KBM-7 (cell line): ENCODE measurements around the gene PTGR1.
"Not testable (repeated sequence)": the region's sequence is repeated elsewhere in the genome, so short reads cannot be mapped to it uniquely, and the experiment has no call there.

Experiments
- DNase-seq: peaks from one replicate; pipeline ENCODE4 v3.0.0-alpha.2; 2015
- in situ Hi-C: fragments of 300-500 bp; cut with MboI; formaldehyde crosslinking; loops from 2 replicates; pipeline ENCODE4 v1.14.3; 2020; ENCODE audit warnings: low sequenced_read_pairs, low pct_unique_long_range_greater_than_20kb, mixed read lengths

The PTGR1 gene

GRCh38 chr9:111561165-111561719, 38.2 kb downstream of the PTGR1 start:
- in situ Hi-C loops: no loop called here
- DNase-seq: no peak

GRCh38 chr9:111559000-111559610, 40.3 kb downstream of the PTGR1 start:
- DNase-seq: no peak
- in situ Hi-C loops: no loop called here

GRCh38 chr9:111555425-111555824, 44.0 kb downstream of the PTGR1 start:
- in situ Hi-C loops: not testable (repeated sequence)
- DNase-seq: peak; percentile 59

- in situ Hi-C loops: no loop called here
- no peak for DNase-seq
Measured at GRCh38 chr9:111548623-111549022, 50.8 kb downstream of the PTGR1 start.

GRCh38 chr9:111542497-111543254, 56.8 kb downstream of the PTGR1 start:
- in situ Hi-C loops: no loop called here
- DNase-seq: no peak

GRCh38 chr9:111533099-111533790, 66.2 kb downstream of the PTGR1 start:
- no peak for DNase-seq
- in situ Hi-C loops: no loop called here

- no peak for DNase-seq
- in situ Hi-C loops: no loop called here
Measured at GRCh38 chr9:111531716-111532115, 67.7 kb downstream of the PTGR1 start.

GRCh38 chr9:111529787-111530186, 69.7 kb downstream of the PTGR1 start:
- in situ Hi-C loops: no loop called here
- DNase-seq: no peak

- no peak for DNase-seq
- in situ Hi-C loops: no loop called here
Measured at GRCh38 chr9:111527347-111527746, 72.1 kb downstream of the PTGR1 start.

- in situ Hi-C loops: no loop called here
- DNase-seq: peak; percentile 3
Measured at GRCh38 chr9:111525056-111525977, 74.1 kb downstream of the PTGR1 start, which contains the start of gene ZNF483. Gene ZNF483, plus strand, starts transcription at chr9:111525179. Its CDS starts 2,217 bp downstream, at chr9:111527396.

- in situ Hi-C loops: no loop called here
Measured at GRCh38 chr9:111524731-111525055, 74.8 kb downstream of the PTGR1 start.

GRCh38 chr9:111516061-111516465, 83.4 kb downstream of the PTGR1 start:
- no peak for DNase-seq
- in situ Hi-C loops: no loop called here

More at GRCh38 chr9:111524731-111525055, 74.8 kb downstream of the PTGR1 start:
- DNase-seq: no peak

GRCh38 chr9:111514967-111515366, 84.5 kb downstream of the PTGR1 start:
- no peak for DNase-seq
- in situ Hi-C loops: no loop called here
